Measurements from ENCODE around the gene ARRDC4.

Gene ARRDC4

GRCh38 chr15:98009169-98009568 is 48.7 kb downstream of the ARRDC4 start:
- no peak for TF ChIP-seq JUND (IDR thresholded peaks at IDR 0.05; ENCODE audit: low read depth)
- in situ Hi-C loops (cut with HindIII; ENCODE audit: low pct_unique_long_range_greater_than_20kb, low sequenced_read_pairs) = no loop called here
- DNase-seq (ENCODE audit: low read depth in 1 of 2, low spot score in 1 of 2) = no peak

- in situ Hi-C loops (cut with HindIII; ENCODE audit: low pct_unique_long_range_greater_than_20kb, low sequenced_read_pairs) = no loop called here
- no peak for TF ChIP-seq JUND (IDR thresholded peaks at IDR 0.05; ENCODE audit: low read depth)
- no peak for DNase-seq (ENCODE audit: low read depth in 1 of 2, low spot score in 1 of 2)
Measured at GRCh38 chr15:98009971-98010370, 49.5 kb downstream of the ARRDC4 start.

GRCh38 chr15:98012354-98012753 is 51.9 kb downstream of the ARRDC4 start:
- TF ChIP-seq JUND (IDR thresholded peaks at IDR 0.05; ENCODE audit: low read depth) = no peak
- in situ Hi-C loops (cut with HindIII; ENCODE audit: low pct_unique_long_range_greater_than_20kb, low sequenced_read_pairs) = no loop called here
- no peak for DNase-seq (ENCODE audit: low read depth in 1 of 2, low spot score in 1 of 2)

- DNase-seq (ENCODE audit: low read depth in 1 of 2, low spot score in 1 of 2) = no peak
- no peak for TF ChIP-seq JUND (IDR thresholded peaks at IDR 0.05; ENCODE audit: low read depth)
- in situ Hi-C loops (cut with HindIII; ENCODE audit: low pct_unique_long_range_greater_than_20kb, low sequenced_read_pairs) = no loop called here
Measured at GRCh38 chr15:98013631-98014030, 53.1 kb downstream of the ARRDC4 start.

GRCh38 chr15:98017150-98017964 is 56.9 kb downstream of the ARRDC4 start:
- TF ChIP-seq JUND (IDR thresholded peaks at IDR 0.05; ENCODE audit: low read depth) = no peak
- in situ Hi-C loops (cut with HindIII; ENCODE audit: low pct_unique_long_range_greater_than_20kb, low sequenced_read_pairs) = no loop called here

GRCh38 chr15:98018761-98019351 is 58.4 kb downstream of the ARRDC4 start:
- in situ Hi-C loops (cut with HindIII; ENCODE audit: low pct_unique_long_range_greater_than_20kb, low sequenced_read_pairs) = no loop called here
- no peak for TF ChIP-seq JUND (IDR thresholded peaks at IDR 0.05; ENCODE audit: low read depth)
- DNase-seq (ENCODE audit: low read depth in 1 of 2, low spot score in 1 of 2) = no peak

More at GRCh38 chr15:98017150-98017964, 56.9 kb downstream of the ARRDC4 start:
- no peak for DNase-seq (ENCODE audit: low read depth in 1 of 2, low spot score in 1 of 2)
